Kidney (tissue), 14 donors: Measurements from ENCODE around the gene GPT2. TPM values are rescaled to one million over a fixed set of nuclear protein-coding genes. Genes with fewer than 3 reads are reported as not detected.

Experiments used
- DNase-seq, 5 donors: peaks; one replicate each; pipeline ENCODE4 v3.0.0-alpha.2; 2013 to 2020
- FAIRE-seq: peaks from 2 replicates; lab custom pipeline; 2012; peaks lifted over from hg19 to GRCh38; lab: Jason Lieb, UNC
- H3K27ac ChIP-seq, 2 donors: one replicate each; pipeline ENCODE4 v1.7.0; 2013; ENCODE audit warnings: low read depth in 2 of 2, low read length in 2 of 2, inconsistent platforms in 1 of 2
- H3K27me3 ChIP-seq: one replicate; pipeline ENCODE4 v1.7.1; 2013; ENCODE audit warnings: low read length, inconsistent platforms; ENCODE audit not compliant: control insufficient read depth, insufficient read depth
- H3K36me3 ChIP-seq, 3 donors: one replicate each; pipeline versions ENCODE4 v1.7.0 to v1.7.1; 2013; ENCODE audit warnings: low read length in 3 of 3, control low read depth in 1 of 3, inconsistent platforms in 1 of 3; ENCODE audit not compliant: insufficient read depth in 3 of 3, control insufficient read depth in 2 of 3
- H3K4me1 ChIP-seq, 3 donors: one replicate each; pipeline versions ENCODE4 v1.7.0 to v1.7.1; 2013; ENCODE audit warnings: low read length in 3 of 3, inconsistent platforms in 1 of 3, low read depth in 1 of 3; ENCODE audit not compliant: control insufficient read depth in 2 of 3, insufficient read depth in 2 of 3
- H3K4me3 ChIP-seq, 3 donors: one replicate each; pipeline versions ENCODE4 v1.7.0 to v1.8.1; 2013; ENCODE audit warnings: low read length in 3 of 3, control low read depth in 1 of 3, inconsistent platforms in 1 of 3
- H3K9ac ChIP-seq, 3 donors: one replicate each; pipeline versions ENCODE4 v1.7.0 to v1.7.1; 2013; ENCODE audit warnings: low read length in 3 of 3, control low read depth in 1 of 3, inconsistent platforms in 1 of 3
- H3K9me3 ChIP-seq, 3 donors: one replicate each; pipeline versions ENCODE4 v1.7.0 to v1.7.1; 2013; ENCODE audit warnings: low read length in 3 of 3, control low read depth in 1 of 3, inconsistent platforms in 1 of 3; ENCODE audit not compliant: control insufficient read depth in 2 of 3, insufficient read depth in 1 of 3
- CTCF ChIP-seq: IDR thresholded peaks from 3 replicates; pipeline ENCODE4 v1.5.1; 2012; ENCODE audit warnings: mild to moderate bottlenecking, moderate library complexity, borderline replicate concordance; ENCODE audit not compliant: insufficient read depth; ENCODE audit errors: extremely low read depth
- intact Hi-C: fragments of 100-400 bp; cut with DNase I; formaldehyde crosslinking; loops from one replicate; pipeline ENCODE4 v1.11.1; 2022
- polyA plus RNA-seq: library from polyadenylated mRNA; stranded (reverse); fragments of 350-450 nt; fragmentation: Illumina TruSeq; extraction: RNeasy Lipid Tissue Mini Kit (QIAGEN cat#74804); gene quantifications from one replicate; pipeline ENCODE4 v1.2.3, GENCODE V29; 2014; ENCODE audit warnings: low read depth, low replicate concordance; ENCODE audit not compliant: insufficient read depth
- total RNA-seq: library from RNA; stranded (reverse); fragmentation: NEBNext Ultra II Directional; extraction: Animal tissue kit (Norgen Biotek cat#: 25700); gene quantifications from one replicate; pipeline ENCODE4 v1.2.1, GENCODE V29; 2021
- donor health status: control.
- donor health status: control.
- donor health status: control.
- donor health status: control.
- donor health status: control.
- donor health status: DM: yes; HTN: yes; CAD: no.
- donor health status: Normal renal cell carcinoma (clear cell type).

Gene GPT2
- total and polyA plus RNA-seq, 2 donors from 2014 or later, result 6.5 to 37.1 TPM

DNA sequence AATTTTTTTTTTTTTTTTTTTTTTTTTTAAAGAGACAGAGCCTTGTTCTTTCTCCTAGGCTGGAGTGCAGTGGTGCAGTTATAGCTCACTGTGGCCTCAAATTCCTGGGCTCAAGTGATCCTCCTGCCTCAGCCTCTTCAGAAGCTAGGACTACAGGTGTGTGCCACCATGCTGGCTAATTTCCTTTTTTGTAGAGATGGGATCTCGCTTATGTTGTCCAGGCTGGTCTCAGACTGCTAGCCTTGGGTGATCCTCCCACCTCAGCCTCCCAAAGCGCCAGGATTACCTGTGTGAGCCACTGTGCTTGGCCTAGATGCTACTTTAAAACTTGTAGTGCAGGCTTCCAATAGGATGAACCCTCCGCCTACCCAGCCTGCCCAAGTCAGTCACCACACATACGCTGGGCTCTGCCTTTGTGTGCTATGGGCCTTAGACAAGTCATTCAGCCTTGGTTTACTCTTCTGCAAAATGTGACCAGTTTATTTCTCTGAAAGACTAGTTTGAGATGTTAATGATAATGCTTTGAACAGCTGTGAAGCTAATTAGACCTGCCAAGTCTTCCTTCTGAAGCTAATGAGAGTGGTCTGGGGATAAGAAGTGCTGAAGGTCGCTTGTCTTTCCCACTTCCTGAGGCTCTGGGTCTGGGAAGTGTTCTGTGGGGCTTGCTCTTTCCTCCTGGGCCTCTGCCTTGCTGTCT is 5.2 kb downstream of the GPT2 start:
- no peak overlapping the region for H3K4me3 ChIP-seq
- FAIRE-seq, result no peak

DNA sequence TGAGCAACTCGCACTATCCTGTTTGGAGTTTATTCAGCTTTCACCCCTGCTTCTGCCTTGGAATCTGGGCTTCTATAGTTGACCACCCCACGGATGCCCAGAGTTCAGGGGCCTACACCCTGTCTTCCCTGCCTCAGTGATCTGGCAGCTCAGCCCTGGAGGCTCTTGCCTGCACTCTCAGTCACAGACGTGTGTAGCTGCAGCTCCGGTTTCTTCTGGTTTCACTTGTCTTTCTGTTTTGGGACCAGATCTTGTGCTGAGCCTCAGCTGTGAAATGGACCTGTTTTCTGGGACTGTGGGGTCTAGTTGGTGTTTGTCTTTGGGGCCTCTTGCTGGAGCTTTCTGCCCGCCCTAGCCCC is 5.8 kb downstream of the GPT2 start:
- intact Hi-C loops, result no loop called here
- Histone ChIP-seq H3K9me3 (no peaks in the 10 kb centered on the region), H3K27ac (no peak overlapping the region)

More for the DNA sequence above, 5.2 kb downstream of the GPT2 start:
- Histone ChIP-seq H3K9ac (no peak overlapping the region), H3K4me1 (peaks cover 0 to 9% (median 2%) of the 10 kb centered on the region in 3 donors), H3K36me3 (peaks cover 0 to 4% (median 0%) of the 10 kb centered on the region in 3 donors), H3K9me3 (no peaks in the 10 kb centered on the region), H3K27me3 (no peaks in the 10 kb centered on the region), H3K27ac (no peak overlapping the region)
- no peak for TF ChIP-seq CTCF
- DNase-seq, result no peak
- intact Hi-C loops, result no loop called here

GRCh38 chr16:46891910-46892309 is 7.7 kb downstream of the GPT2 start:
- DNase-seq (no peak), FAIRE-seq (no peak)
- H3K9ac ChIP-seq, result no peak overlapping the region
- H3K9me3 ChIP-seq, result no peaks in the 10 kb centered on the region
- no peak for TF ChIP-seq CTCF
- no peak overlapping the region for H3K4me3 ChIP-seq
- no peak overlapping the region for H3K27ac ChIP-seq
- peaks cover 3 to 14% (median 11%) of the 10 kb centered on the region in 3 donors for H3K4me1 ChIP-seq
- H3K27me3 ChIP-seq, result no peaks in the 10 kb centered on the region
- intact Hi-C loops, result no loop called here
- peaks cover 0 to 4% (median 0%) of the 10 kb centered on the region in 3 donors for H3K36me3 ChIP-seq

More for the DNA sequence above, 5.8 kb downstream of the GPT2 start:
- Histone ChIP-seq H3K36me3 (peaks cover 0 to 4% (median 0%) of the 10 kb centered on the region in 3 donors), H3K9ac (no peak overlapping the region), H3K27me3 (no peaks in the 10 kb centered on the region), H3K4me1 (peaks cover 0 to 9% (median 2%) of the 10 kb centered on the region in 3 donors), H3K4me3 (no peak overlapping the region)
- DNase-seq (no peak), FAIRE-seq (no peak)
- no peak for TF ChIP-seq CTCF
